Karpas-422 (cell line): ENCODE data around the gene NR2F2. TPM values are rescaled to one million over a fixed set of nuclear protein-coding genes. Genes with fewer than 3 reads are reported as not detected.

Experiments used
- DNase-seq: peaks from one replicate; pipeline ENCODE4 v3.0.0-alpha.2; 2015
- H2AFZ ChIP-seq: fragments of 200-600 bp; sonication (generic); 2 replicates; pipeline ENCODE4 v1.6.1; 2014; ENCODE audit warnings: antibody characterized with exemption, low read length, mixed read lengths
- H3K27ac ChIP-seq: fragments of 200-600 bp; sonication (generic); 2 replicates; pipeline ENCODE4 v1.5.1; 2014; ENCODE audit warnings: mild to moderate bottlenecking, low read length, moderate library complexity
- H3K27me3 ChIP-seq: fragments of 200-600 bp; sonication (generic); 2 replicates; pipeline ENCODE4 v1.6.1; 2014; ENCODE audit warnings: low read length, mixed read lengths
- H3K36me3 ChIP-seq: fragments of 200-600 bp; sonication (generic); 2 replicates; pipeline ENCODE4 v1.6.1; 2014; ENCODE audit warnings: low read length, mixed read lengths; ENCODE audit not compliant: insufficient read depth
- H3K4me1 ChIP-seq: fragments of 200-600 bp; sonication (generic); 2 replicates; pipeline ENCODE4 v1.6.1; 2014; ENCODE audit warnings: mild to moderate bottlenecking, low read length, mixed read lengths
- H3K4me2 ChIP-seq: fragments of 200-600 bp; sonication (generic); 2 replicates; pipeline ENCODE4 v1.6.1; 2014; ENCODE audit warnings: low read length, low read depth, mild to moderate bottlenecking; ENCODE audit not compliant: poor library complexity, severe bottlenecking
- H3K4me3 ChIP-seq: fragments of 200-600 bp; sonication (generic); 2 replicates; pipeline ENCODE4 v1.5.1; 2014; ENCODE audit warnings: mild to moderate bottlenecking, antibody characterized with exemption, low read length, mixed read lengths
- H3K79me2 ChIP-seq: fragments of 200-600 bp; sonication (generic); 2 replicates; pipeline ENCODE4 v1.6.1; 2014; ENCODE audit warnings: mild to moderate bottlenecking, low read length, mixed read lengths
- H3K9ac ChIP-seq: fragments of 200-600 bp; sonication (generic); 2 replicates; pipeline ENCODE4 v1.6.0; 2014; ENCODE audit warnings: low read length
- H3K9me2 ChIP-seq: fragments of 200-600 bp; sonication (generic), shearing (Covaris generic); replicated peaks from 2 replicates; pipeline ENCODE4 v1.6.0; 2014; ENCODE audit warnings: mild to moderate bottlenecking, low read length, moderate library complexity; ENCODE audit not compliant: insufficient read depth
- H3K9me3 ChIP-seq: fragments of 300-700, 200-600 bp; sonication (generic); 2 replicates; pipeline ENCODE4 v1.6.1; 2014; ENCODE audit warnings: low read length, mixed read lengths
- H4K20me1 ChIP-seq: fragments of 200-600 bp; sonication (generic); 2 replicates; pipeline ENCODE4 v1.6.1; 2014; ENCODE audit warnings: mild to moderate bottlenecking, antibody characterized with exemption, low read length, low read depth; ENCODE audit not compliant: insufficient read depth
- total RNA-seq: library from RNA; depleted of rRNA; stranded (reverse); fragments of >200 nt; shearing (Covaris generic); gene quantifications from 2 replicates; pipeline ENCODE4 v1.2.3, GENCODE V29; 2014; ENCODE audit warnings: low replicate concordance

NR2F2 gene
- total RNA-seq, 1 experiment from 2014 or later = not detected

- H3K4me3 ChIP-seq = no peak overlapping the region
- H3K27ac ChIP-seq = no peak overlapping the region
- no peaks in the 10 kb centered on the region for H3K36me3 ChIP-seq
- DNase-seq = no peak
- H3K4me2 ChIP-seq = no peak overlapping the region
- peaks cover 19% of the 10 kb centered on the region for H3K9me3 ChIP-seq
- H3K4me1 ChIP-seq = no peaks in the 10 kb centered on the region
- H3K79me2 ChIP-seq = no peaks in the 10 kb centered on the region
- no peak overlapping the region for H3K9ac ChIP-seq
- no peak overlapping the region for H2AFZ ChIP-seq
- H3K9me2 ChIP-seq = no peaks in the 10 kb centered on the region
- H3K27me3 ChIP-seq = no peaks in the 10 kb centered on the region
- no peaks in the 10 kb centered on the region for H4K20me1 ChIP-seq
Measured at GRCh38 chr15:96320703-96321638, 9.5 kb upstream of the NR2F2 start.

- Histone ChIP-seq H3K27me3 (no peaks in the 10 kb centered on the region), H3K9me3 (peaks cover 18% of the 10 kb centered on the region), H3K36me3 (no peaks in the 10 kb centered on the region), H4K20me1 (no peaks in the 10 kb centered on the region), H3K27ac (no peak overlapping the region), H3K79me2 (no peaks in the 10 kb centered on the region), H3K4me3 (no peak overlapping the region), H3K4me1 (no peaks in the 10 kb centered on the region), H3K9ac (no peak overlapping the region), H3K9me2 (no peaks in the 10 kb centered on the region), H2AFZ (no peak overlapping the region), H3K4me2 (no peak overlapping the region)
- DNase-seq = no peak
Measured at GRCh38 chr15:96321639-96322535, 8.6 kb upstream of the NR2F2 start.

GRCh38 chr15:96322536-96323318, 7.8 kb upstream of the NR2F2 start:
- no peak overlapping the region for H2AFZ ChIP-seq
- no peak overlapping the region for H3K9ac ChIP-seq
- H3K4me2 ChIP-seq = no peak overlapping the region
- no peaks in the 10 kb centered on the region for H3K4me1 ChIP-seq
- no peaks in the 10 kb centered on the region for H3K79me2 ChIP-seq
- no peaks in the 10 kb centered on the region for H3K9me2 ChIP-seq
- H3K27me3 ChIP-seq = no peaks in the 10 kb centered on the region
- H3K4me3 ChIP-seq = no peak overlapping the region
- H3K9me3 ChIP-seq = peaks cover 14% of the 10 kb centered on the region
- H3K36me3 ChIP-seq = no peaks in the 10 kb centered on the region
- no peak overlapping the region for H3K27ac ChIP-seq
- no peaks in the 10 kb centered on the region for H4K20me1 ChIP-seq
- no peak for DNase-seq

GRCh38 chr15:96323319-96324145, 7.0 kb upstream of the NR2F2 start:
- Histone ChIP-seq H3K27ac (no peak overlapping the region), H3K27me3 (no peaks in the 10 kb centered on the region), H3K36me3 (no peaks in the 10 kb centered on the region), H3K79me2 (no peaks in the 10 kb centered on the region), H4K20me1 (no peaks in the 10 kb centered on the region), H2AFZ (no peak overlapping the region), H3K9me3 (peaks cover 11% of the 10 kb centered on the region), H3K9ac (no peak overlapping the region), H3K4me1 (no peaks in the 10 kb centered on the region), H3K4me3 (no peak overlapping the region), H3K9me2 (no peaks in the 10 kb centered on the region), H3K4me2 (no peak overlapping the region)
- no peak for DNase-seq

GRCh38 chr15:96324192-96324895, 6.2 kb upstream of the NR2F2 start:
- H3K27ac ChIP-seq = no peak overlapping the region
- H3K4me2 ChIP-seq = no peak overlapping the region
- no peaks in the 10 kb centered on the region for H3K9me2 ChIP-seq
- peaks cover 10% of the 10 kb centered on the region for H3K9me3 ChIP-seq
- H4K20me1 ChIP-seq = no peaks in the 10 kb centered on the region
- H2AFZ ChIP-seq = no peak overlapping the region
- no peaks in the 10 kb centered on the region for H3K79me2 ChIP-seq
- no peaks in the 10 kb centered on the region for H3K27me3 ChIP-seq
- no peak for DNase-seq
- H3K36me3 ChIP-seq = no peaks in the 10 kb centered on the region
- no peak overlapping the region for H3K9ac ChIP-seq
- H3K4me3 ChIP-seq = no peak overlapping the region
- no peaks in the 10 kb centered on the region for H3K4me1 ChIP-seq

GRCh38 chr15:96324940-96325540, 5.5 kb upstream of the NR2F2 start:
- no peak overlapping the region for H3K4me2 ChIP-seq
- H3K4me3 ChIP-seq = no peak overlapping the region
- H4K20me1 ChIP-seq = no peaks in the 10 kb centered on the region
- no peaks in the 10 kb centered on the region for H3K27me3 ChIP-seq
- H3K4me1 ChIP-seq = no peaks in the 10 kb centered on the region
- no peak for DNase-seq
- H3K36me3 ChIP-seq = no peaks in the 10 kb centered on the region
- H3K79me2 ChIP-seq = no peaks in the 10 kb centered on the region
- peaks cover 10% of the 10 kb centered on the region for H3K9me3 ChIP-seq
- no peak overlapping the region for H3K9ac ChIP-seq
- no peaks in the 10 kb centered on the region for H3K9me2 ChIP-seq
- H3K27ac ChIP-seq = no peak overlapping the region
- H2AFZ ChIP-seq = no peak overlapping the region
